ENCODE measurements around the gene CHERP.
"Not testable (repeated sequence)": the region's sequence is repeated elsewhere in the genome, so short reads cannot be mapped to it uniquely, and the experiment has no call there.

The CHERP gene

DNA sequence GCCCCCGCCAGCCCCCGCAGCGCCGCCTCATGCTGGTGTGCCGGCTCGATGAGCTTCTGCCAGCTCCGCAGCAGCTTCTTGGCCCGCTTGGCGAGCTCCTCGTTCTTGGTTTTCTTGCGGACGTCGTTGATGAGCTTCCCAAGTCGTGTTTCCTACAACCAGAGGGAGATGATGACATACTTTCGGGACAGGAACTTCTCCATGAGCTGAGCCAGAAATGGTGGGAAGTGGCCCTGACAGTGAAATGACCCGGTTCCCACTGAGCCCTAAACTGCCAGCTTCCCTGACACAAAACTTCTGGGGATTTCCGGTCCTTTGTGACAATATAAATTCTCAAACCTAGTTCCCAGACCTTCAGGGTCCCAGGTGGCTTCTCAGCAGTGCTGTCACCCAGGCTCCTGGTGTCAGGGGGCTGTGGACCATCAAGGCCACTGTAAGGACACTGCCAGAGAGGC, 35.3 kb upstream of the CHERP start:
- DNase-seq, result no peak

DNA sequence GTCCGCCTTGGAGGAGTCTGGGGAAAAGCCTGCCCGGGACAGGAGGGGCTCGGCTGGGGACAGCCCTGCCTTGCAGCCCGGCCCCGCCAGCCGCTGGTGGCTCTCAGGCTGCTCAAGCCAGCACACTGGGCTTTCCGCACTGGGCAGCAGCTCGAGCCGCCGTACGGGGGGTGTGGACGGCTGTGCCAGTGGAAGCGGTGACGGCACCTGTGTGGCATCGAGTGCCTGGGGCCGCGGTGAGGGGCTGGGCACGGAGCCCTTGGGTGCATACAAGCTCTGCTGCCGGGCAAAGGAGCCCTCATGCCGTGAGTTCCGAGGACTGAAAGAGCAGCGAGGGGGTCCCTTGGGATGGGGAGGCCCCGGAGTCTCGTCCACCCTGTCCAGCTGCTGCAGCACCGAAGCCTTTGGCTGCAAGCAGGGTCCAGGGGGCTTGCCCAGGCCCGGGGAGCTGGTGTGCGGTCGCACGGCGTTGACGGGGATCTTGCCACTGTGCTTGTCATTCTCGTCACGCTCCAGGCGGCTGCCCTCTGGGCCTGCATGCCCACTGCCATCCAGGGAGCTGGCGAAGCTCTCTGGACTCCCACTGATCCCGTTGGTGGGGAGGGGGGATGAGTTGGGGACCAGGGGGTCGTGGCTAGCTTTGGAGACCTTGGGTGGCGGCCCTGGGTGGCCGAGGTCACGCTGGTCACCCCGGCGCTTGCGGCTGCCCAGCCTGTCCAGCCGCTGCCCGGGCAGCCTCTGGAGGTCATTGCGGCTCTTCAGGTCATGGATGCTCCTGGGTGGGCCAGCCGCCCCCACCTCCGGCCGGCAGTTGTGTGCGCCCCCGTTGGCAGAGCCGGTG, 34.7 kb upstream of the CHERP start:
- DNase-seq, result no peak

DNA sequence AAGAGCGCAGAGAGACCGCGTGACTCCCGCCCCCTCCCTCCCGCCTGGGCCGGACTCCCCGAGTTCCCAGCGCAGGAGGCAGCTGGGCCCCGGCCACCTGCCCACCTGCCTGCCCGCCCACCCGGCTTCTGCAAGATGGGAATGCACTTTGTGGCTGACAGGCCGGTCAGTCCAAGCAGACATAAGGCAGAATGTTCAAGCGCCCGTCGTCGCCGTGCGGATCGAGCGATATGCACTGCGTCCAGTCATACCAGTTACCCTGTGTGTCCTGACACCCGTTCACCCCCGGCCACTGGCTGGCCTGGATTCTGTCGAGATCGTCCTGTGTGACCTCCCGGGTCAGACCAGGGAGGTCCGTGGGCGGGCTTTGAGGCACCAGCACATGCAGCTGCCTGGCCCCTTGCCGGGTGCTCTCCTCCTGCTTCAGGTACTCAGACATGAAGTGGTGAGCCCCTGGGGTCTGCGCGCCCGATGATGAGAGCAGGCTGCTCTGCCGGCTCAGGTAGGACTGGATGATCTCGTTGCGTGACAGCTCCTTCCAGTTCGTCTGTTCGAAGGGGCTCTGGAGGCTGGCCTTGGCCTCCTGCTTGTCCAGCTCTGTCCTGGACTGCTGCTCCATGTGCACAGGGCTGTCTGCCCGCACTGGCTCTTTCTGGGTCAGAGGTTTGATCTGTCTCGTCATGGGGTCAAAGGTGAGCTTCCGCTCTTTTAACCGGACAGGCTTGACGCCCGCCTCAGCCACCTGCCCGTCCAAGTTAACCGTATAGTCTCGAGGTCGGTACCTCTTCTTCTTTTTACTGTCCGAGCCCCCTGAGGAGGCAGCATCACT, 33.8 kb upstream of the CHERP start:
- DNase-seq, result no peak

DNA sequence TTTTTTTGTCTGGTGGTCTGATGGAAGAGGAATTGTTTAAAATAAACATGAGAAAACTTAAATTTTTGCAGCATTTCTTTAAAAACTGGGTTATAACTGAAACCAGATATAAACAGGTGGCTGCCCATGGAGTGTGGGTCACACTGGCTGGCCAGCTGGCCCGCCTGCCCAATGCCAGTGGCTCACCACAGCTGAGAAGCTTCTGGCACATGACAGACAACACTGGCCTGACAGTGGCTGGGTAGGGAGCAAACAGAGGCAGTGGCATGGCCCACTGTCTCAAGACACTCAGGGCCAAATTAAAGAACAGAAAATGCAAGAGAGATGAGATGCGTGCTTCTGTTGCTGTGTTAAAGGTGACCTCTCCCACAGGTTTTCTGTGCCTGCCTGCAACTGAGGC, 33.0 kb upstream of the CHERP start:
- DNase-seq, result no peak

- DNase-seq, result no peak
Measured at GRCh38 chr19:16573925-16574324, 31.7 kb upstream of the CHERP start.

GRCh38 chr19:16573296-16573695, 31.1 kb upstream of the CHERP start:
- no peak for DNase-seq

GRCh38 chr19:16572332-16573211, 30.3 kb upstream of the CHERP start, which contains the start of gene SLC35E1:
TSS of gene SLC35E1 (minus strand) at chr19:16572415. CDS start at chr19:16572364, 51 bp downstream.
- peak; percentile 95 for DNase-seq

GRCh38 chr19:16571822-16572331, 29.6 kb upstream of the CHERP start:
- DNase-seq, result peak; percentile 16

DNA sequence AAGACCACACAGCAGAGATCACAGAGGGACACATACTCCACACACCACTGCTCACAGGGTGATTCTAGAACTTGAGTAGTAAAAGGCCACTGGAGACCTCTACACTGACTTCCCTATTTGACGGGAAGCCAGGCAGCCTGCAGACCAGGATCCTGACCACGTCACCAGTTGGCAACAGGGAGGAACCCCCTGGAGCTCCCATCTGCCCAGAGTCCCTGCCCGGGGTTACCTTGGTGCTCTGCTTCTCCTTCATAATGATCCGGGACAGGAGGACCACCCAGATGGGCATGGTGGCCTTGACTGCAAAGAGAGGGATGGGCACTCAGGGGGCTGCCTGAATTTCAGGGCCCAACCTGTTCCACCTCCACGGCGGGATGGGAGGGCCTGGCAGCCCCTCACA, 29.0 kb upstream of the CHERP start:
- DNase-seq, result peak; percentile 46

DNA sequence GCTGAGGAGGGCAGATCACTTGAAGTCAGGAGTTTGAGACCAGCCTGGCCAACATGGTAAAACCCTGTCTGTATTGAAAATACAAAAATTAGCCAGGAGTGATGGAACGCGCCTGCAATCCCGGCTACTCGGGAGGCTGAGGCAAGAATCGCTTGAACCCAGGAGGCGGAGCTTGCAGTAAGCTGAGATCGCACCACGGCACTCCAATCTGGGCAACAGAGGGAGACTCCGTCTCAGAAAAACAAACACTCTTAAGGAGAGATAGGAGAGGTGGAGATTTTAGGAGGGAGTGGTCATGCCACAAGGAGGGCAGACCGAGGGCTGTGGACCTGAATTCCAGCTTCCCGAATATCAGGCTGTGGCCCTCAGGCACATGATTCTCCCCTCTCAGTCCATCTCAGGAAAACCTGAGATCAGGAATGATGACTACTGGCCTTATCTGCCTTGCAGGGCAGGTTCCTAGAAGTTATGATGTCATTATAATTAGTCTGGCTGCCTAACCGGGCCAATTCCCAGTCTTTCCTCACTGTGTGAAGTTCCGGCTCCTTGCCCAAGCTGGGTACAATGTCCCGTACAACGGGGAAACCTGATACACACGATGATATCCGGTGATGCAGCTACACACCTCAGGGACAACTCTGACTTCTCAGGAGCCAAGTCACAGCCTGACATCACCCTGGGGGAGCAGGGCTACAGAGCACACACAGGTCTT, 27.5 kb upstream of the CHERP start:
- no peak for DNase-seq

- DNase-seq, result no peak
Measured at GRCh38 chr19:16566702-16567101, 24.5 kb upstream of the CHERP start.

DNA sequence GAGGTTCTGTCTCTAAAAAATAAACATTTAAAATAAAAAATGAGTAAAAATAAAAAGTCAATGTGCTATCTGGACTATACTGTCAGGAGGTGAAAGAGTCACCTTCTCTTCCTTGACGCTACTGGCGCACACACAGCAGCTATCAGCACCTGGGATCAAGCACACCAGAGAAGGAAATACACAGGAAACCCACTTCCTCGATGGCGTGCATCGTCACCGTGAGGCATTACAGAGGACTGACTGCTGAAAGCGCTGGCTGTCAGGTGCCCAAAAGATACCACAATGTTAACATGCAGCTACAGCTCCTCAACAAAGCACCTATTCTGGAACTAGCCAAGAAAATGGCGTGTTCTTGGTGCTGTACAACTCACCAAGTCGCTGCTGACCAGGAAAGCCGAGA, 23.9 kb upstream of the CHERP start:
- DNase-seq, result no peak

DNA sequence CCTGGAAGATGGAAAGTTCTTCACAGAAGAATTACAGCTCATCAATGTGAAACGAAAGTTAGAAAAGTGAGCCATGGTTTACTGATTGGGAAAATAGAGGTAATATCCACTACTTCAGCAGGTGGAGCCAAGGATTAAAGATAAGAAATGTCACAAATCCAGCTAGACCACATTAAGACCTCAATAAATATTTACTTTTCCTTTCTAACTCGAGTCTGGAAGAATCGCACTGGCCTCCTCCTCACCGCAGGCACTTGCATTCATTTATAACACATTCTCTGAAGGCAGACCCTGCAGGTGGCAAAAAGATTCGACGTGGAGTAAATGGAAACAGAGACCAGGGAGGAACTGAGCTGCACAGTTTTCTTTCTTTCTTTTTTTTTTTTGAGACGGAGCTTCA, 22.6 kb upstream of the CHERP start:
- no peak for DNase-seq

- no peak for DNase-seq
Measured at GRCh38 chr19:16562608-16563025, 20.4 kb upstream of the CHERP start.

DNA sequence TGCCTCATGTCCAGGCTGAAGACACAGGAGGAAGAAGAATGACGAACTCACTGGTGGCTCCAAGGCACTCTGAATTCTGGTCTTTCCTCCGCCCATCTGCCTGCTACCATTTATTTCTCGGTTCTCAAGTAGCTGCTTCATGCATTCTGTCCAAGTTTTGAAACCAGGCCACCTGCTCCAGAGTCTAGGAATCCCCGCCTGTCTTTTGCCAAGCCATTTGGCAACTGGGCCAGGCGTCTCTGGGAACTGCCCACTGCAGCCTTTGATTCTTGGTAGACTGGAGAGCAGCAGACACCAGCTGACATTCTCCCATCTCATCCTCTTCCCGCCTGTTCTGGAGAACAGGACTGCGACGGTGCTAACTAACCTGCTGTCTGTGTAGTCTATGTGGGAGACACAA, 19.1 kb upstream of the CHERP start:
- DNase-seq, result no peak

DNA sequence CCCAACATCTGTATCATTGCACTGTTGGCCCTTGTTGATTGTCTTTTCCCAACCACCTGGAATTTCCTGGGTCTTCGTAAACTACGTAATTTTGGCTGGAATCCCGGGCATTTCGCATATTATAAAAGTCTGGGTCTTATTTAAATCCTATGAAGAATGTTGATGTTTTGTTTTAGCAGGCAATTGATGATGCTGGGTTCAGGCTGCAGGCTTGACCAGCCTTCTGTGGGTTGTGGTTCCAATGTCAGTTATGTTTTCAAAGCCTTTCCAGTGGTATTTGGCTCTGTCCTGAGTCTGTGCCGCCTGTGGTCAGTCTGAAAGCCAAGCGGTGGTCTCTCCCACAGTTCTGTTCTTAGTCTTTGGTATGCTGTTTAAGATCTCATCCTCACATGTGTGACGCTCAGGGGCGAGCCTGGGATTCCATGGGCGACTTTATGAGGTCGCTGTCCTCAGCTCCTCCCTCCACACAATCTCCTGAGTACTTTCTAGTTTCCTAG, 17.6 kb upstream of the CHERP start:
- DNase-seq, result no peak

DNA sequence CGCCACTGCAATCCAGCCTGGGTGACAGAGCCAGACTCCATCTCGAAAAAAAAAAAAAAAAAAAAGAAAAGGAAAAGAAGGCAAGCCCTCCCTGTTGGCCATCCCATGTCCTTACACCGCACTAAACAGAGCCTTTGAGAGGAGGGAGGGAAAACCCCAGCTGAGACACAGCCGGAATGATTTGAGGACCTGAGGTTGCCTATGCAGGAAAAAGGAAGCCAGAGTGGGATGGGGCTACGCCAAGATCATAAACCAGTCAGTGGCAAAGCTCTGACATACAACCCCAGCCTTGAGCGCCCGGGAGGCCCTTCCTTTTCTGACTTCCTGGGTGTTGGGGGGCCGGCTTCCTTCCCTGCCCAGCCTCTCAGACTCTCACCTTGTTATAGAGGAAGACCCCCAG, 12.5 kb upstream of the CHERP start:
- DNase-seq, result no peak

DNA sequence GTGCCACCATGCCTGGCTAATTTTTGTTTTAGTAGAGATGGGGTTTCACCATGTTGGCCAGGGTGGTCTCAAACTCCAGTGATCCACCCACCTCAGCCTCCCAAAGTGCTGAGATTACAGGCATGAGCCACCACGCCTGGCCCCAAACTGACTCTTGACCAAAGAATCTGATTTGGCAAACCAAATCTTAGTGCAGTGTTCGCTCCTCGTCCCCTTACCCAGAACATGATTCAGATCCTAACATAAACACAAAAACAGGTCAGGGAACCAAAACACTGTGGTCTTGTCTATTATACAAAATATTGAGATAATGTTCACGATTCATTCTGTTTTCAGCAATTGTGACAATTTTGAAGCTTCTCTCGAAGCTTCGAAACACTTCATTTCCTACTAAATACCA, 9.7 kb upstream of the CHERP start:
- not testable (repeated sequence) for DNase-seq

GRCh38 chr19:16548956-16549355, 6.7 kb upstream of the CHERP start:
- DNase-seq, result no peak

DNA sequence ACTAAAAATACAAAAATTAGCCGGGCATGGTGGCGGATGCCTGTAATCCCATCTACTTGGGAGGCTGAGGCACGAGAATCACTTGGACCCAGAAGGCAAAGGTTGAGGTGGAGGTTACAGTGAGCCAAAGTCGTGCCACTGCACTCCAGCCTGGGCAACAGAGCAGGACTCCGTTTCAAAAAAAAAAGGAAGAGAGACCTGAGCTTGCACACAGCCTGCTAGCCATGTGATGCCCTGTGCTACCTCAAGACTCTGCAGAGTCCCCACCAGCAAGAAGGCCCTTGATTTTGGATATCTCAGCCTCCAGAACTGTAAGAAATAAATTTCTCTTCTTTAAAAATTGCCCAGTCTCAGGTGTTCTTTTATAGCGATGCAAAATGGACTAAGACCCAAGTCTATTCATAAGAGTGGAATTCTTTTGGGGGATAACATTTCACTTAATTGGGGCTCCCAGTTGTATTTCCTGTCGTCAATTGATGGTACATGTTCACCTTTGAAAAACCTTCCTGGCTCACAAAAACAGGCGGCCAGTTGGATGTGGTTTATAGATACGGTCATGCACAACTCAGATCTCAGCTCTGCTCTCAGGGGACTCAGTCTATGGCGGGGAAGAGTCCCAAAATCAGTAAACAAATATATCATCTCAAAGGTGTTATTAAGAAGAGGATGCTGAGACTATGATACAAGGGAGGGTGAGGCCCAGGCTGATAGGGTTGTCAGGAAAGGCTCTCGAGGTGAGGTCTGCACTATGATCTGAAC, 2.4 kb upstream of the CHERP start:
- no peak for DNase-seq

GRCh38 chr19:16543734-16544133, 1.5 kb upstream of the CHERP start:
- not testable (repeated sequence) for DNase-seq
